ENCODE measurements around the gene MAFB. TPM values are rescaled to one million over a fixed set of nuclear protein-coding genes. Genes with fewer than 3 reads are reported as not detected.

MAFB gene
- total RNA-seq, result 0.33 and 0.75 TPM in 2 replicates

DNA sequence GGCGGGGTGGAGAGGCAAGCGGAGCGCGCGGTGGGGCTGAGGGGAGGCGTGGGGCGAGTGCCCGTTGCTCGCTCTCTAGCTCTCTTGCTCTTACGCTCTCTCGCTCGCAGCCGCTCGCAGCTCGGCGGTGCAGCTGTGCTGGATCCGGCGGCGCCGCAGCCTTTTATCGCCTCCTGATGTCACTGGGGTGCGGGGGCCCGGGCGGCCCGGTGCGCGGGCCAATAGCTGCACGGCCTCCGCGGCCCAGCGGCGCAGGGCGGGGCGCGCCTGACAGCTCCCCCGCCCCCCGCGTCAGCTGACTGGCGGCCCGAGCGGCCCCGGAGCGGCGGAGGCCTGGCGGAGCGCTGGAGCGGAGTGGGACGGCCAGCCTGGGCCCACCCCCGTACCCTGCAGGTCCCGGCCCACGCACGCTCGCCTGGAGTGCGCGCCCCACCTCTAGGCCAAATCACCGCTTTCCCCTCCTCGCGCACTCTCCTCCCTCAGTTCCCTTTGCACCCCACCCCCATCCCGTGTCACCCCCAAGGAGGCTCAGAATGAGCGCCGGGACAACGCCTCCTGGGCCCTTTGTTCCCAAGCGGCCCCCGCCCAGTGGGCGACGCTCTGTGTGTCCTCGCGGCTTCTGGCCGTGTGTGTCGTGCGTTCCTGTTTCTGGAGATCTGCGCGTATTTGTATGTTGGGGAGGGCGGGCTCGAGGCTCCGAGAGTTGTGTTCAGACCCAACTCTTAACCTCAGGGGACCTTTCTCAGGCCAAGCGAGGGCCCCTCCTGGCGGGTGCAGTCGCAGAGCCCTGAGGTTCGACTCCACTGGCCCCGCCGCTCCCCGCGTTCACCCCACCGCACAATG, at the start of gene MAFB:
Gene MAFB, minus strand, starts transcription at position 137 of the 843 bp plus-strand sequence. CDS start 386 bp downstream, outside the sequence.

Data from uterine smooth muscle cell (primary cell).